ENCODE results near the gene SFMBT2.

The SFMBT2 gene

DNA sequence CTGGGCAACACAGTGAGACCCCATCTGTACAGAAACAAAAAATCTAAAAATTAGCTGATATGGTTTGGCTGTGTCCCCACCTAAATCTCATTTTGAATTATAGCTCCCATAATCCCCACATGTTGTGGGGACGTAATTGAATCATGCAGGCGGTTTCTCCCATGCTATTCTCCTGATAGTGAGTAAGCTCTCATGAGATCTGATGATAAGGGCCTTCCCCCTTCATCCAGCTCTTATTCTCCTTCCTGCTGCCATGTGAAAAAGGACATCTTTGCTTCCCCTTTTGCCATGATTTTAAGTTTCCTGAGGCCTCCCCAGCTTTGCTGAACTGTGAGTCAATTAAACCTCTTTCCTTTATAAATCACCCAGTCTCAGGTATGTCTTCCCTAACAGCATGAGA is 136.5 kb downstream of the SFMBT2 start:
- no peaks in the 10 kb centered on the region for H3K27me3 ChIP-seq (ENCODE audit: low read depth, low read length)
- H3K9me3 ChIP-seq (ENCODE audit: control insufficient read depth in 1 of 2, low read length in 2 of 2): no peaks in the 10 kb centered on the region
- no peak overlapping the region for H3K4me3 ChIP-seq (ENCODE audit: low read depth in 1 of 2, low read length in 2 of 2)
- peaks cover 0 to 9% of the 10 kb centered on the region in 2 donors for H3K4me1 ChIP-seq (ENCODE audit: control insufficient read depth in 1 of 2, insufficient read depth in 2 of 2, low read length in 2 of 2)
- H3K27ac ChIP-seq (ENCODE audit: low read length): no peak overlapping the region
- H3K36me3 ChIP-seq (ENCODE audit: control insufficient read depth in 1 of 2, insufficient read depth in 2 of 2, low read length in 2 of 2): no peaks in the 10 kb centered on the region

GRCh38 chr10:7272008-7272407 is 138.8 kb downstream of the SFMBT2 start:
- Histone ChIP-seq H3K4me3 (ENCODE audit: low read depth in 1 of 2, low read length in 2 of 2) (no peak overlapping the region), H3K36me3 (ENCODE audit: control insufficient read depth in 1 of 2, insufficient read depth in 2 of 2, low read length in 2 of 2) (no peaks in the 10 kb centered on the region), H3K4me1 (ENCODE audit: control insufficient read depth in 1 of 2, insufficient read depth in 2 of 2, low read length in 2 of 2) (peaks cover 0 to 10% of the 10 kb centered on the region in 2 donors), H3K27me3 (ENCODE audit: low read depth, low read length) (no peaks in the 10 kb centered on the region), H3K27ac (ENCODE audit: low read length) (no peak overlapping the region), H3K9me3 (ENCODE audit: control insufficient read depth in 1 of 2, low read length in 2 of 2) (no peaks in the 10 kb centered on the region)

DNA sequence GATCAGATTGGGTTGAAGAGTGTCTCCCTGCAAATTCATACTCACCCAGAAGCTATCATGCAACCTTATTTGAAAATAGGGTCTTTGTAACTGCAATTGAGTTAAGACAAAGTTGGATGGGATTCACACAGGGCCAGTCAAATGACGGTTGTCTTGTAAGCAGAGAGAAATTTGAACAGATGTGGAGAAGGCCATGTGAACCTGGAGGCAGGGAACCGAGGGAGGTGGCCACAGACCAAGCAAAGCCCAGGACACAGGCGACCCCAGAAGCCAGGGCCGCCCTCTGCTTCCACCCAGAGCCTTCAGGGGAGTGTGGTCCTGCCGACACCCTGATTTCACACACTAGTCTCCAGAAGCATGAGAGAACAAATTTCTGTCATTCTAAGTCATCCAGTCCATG is 140.8 kb downstream of the SFMBT2 start:
- Histone ChIP-seq H3K4me1 (ENCODE audit: control insufficient read depth in 1 of 2, insufficient read depth in 2 of 2, low read length in 2 of 2) (peaks cover 0 to 10% of the 10 kb centered on the region in 2 donors), H3K9me3 (ENCODE audit: control insufficient read depth in 1 of 2, low read length in 2 of 2) (no peaks in the 10 kb centered on the region), H3K27ac (ENCODE audit: low read length) (no peak overlapping the region), H3K4me3 (ENCODE audit: low read depth in 1 of 2, low read length in 2 of 2) (no peak overlapping the region), H3K27me3 (ENCODE audit: low read depth, low read length) (no peaks in the 10 kb centered on the region), H3K36me3 (ENCODE audit: control insufficient read depth in 1 of 2, insufficient read depth in 2 of 2, low read length in 2 of 2) (no peaks in the 10 kb centered on the region)

DNA sequence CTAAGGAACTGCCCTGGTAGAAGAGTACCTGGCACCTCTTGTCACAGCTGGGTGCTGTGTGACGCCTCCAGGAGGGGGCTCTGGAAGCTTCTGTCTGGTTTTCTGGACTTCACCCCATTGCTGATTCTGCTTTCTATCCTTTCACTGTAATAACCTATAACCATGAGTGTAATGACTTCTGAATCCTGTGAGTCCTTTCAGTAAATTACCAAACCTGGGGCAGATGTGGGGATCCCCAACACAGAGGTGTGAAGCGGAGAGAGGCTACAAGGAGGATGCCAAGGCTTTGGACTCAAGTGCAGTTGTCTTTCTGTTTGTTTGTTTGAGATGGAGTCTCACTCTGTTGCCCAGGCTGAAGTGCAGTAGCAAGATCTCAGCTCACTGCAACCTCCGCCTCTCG is 143.7 kb downstream of the SFMBT2 start:
- no peak overlapping the region for H3K4me3 ChIP-seq (ENCODE audit: low read depth in 1 of 2, low read length in 2 of 2)
- peaks cover 0 to 10% of the 10 kb centered on the region in 2 donors for H3K4me1 ChIP-seq (ENCODE audit: control insufficient read depth in 1 of 2, insufficient read depth in 2 of 2, low read length in 2 of 2)
- no peaks in the 10 kb centered on the region for H3K9me3 ChIP-seq (ENCODE audit: control insufficient read depth in 1 of 2, low read length in 2 of 2)
- H3K27me3 ChIP-seq (ENCODE audit: low read depth, low read length): no peaks in the 10 kb centered on the region
- no peak overlapping the region for H3K27ac ChIP-seq (ENCODE audit: low read length)
- H3K36me3 ChIP-seq (ENCODE audit: control insufficient read depth in 1 of 2, insufficient read depth in 2 of 2, low read length in 2 of 2): no peaks in the 10 kb centered on the region

- Histone ChIP-seq H3K4me3 (ENCODE audit: low read depth in 1 of 2, low read length in 2 of 2) (no peak overlapping the region), H3K36me3 (ENCODE audit: control insufficient read depth in 1 of 2, insufficient read depth in 2 of 2, low read length in 2 of 2) (no peaks in the 10 kb centered on the region), H3K27ac (ENCODE audit: low read length) (no peak overlapping the region), H3K4me1 (ENCODE audit: control insufficient read depth in 1 of 2, insufficient read depth in 2 of 2, low read length in 2 of 2) (peaks cover 0 to 10% of the 10 kb centered on the region in 2 donors), H3K9me3 (ENCODE audit: control insufficient read depth in 1 of 2, low read length in 2 of 2) (no peaks in the 10 kb centered on the region), H3K27me3 (ENCODE audit: low read depth, low read length) (no peaks in the 10 kb centered on the region)
Measured at GRCh38 chr10:7265396-7266123, 145.3 kb downstream of the SFMBT2 start.

GRCh38 chr10:7264313-7264756 is 146.5 kb downstream of the SFMBT2 start:
- Histone ChIP-seq H3K27me3 (ENCODE audit: low read depth, low read length) (no peaks in the 10 kb centered on the region), H3K4me3 (ENCODE audit: low read depth in 1 of 2, low read length in 2 of 2) (no peak overlapping the region), H3K36me3 (ENCODE audit: control insufficient read depth in 1 of 2, insufficient read depth in 2 of 2, low read length in 2 of 2) (no peaks in the 10 kb centered on the region), H3K27ac (ENCODE audit: low read length) (no peak overlapping the region), H3K4me1 (ENCODE audit: control insufficient read depth in 1 of 2, insufficient read depth in 2 of 2, low read length in 2 of 2) (peaks cover 0 to 8% of the 10 kb centered on the region in 2 donors), H3K9me3 (ENCODE audit: control insufficient read depth in 1 of 2, low read length in 2 of 2) (no peaks in the 10 kb centered on the region)

DNA sequence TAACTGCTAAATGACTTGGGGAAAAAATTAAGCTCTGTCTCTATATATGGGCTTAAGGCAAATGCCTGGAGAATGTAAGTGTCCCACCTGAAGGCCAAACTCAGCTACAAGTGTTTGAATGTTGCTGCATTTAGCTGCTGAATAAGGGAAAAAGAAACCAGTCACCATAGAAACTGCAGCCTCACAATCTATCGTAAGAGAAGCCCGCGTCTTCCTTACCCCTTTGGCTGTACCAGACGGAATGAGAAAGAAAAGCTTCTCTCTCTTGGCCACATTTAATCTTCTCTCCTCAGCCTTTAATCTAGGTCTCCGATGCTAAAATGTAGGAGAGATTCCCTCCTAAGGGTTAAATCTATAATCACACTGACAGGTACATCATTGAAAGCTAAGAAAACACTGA is 147.2 kb downstream of the SFMBT2 start:
- Histone ChIP-seq H3K4me3 (ENCODE audit: low read depth in 1 of 2, low read length in 2 of 2) (no peak overlapping the region), H3K27ac (ENCODE audit: low read length) (no peak overlapping the region), H3K9me3 (ENCODE audit: control insufficient read depth in 1 of 2, low read length in 2 of 2) (no peaks in the 10 kb centered on the region), H3K4me1 (ENCODE audit: control insufficient read depth in 1 of 2, insufficient read depth in 2 of 2, low read length in 2 of 2) (peaks cover 0 to 7% of the 10 kb centered on the region in 2 donors), H3K27me3 (ENCODE audit: low read depth, low read length) (no peaks in the 10 kb centered on the region), H3K36me3 (ENCODE audit: control insufficient read depth in 1 of 2, insufficient read depth in 2 of 2, low read length in 2 of 2) (no peaks in the 10 kb centered on the region)

DNA sequence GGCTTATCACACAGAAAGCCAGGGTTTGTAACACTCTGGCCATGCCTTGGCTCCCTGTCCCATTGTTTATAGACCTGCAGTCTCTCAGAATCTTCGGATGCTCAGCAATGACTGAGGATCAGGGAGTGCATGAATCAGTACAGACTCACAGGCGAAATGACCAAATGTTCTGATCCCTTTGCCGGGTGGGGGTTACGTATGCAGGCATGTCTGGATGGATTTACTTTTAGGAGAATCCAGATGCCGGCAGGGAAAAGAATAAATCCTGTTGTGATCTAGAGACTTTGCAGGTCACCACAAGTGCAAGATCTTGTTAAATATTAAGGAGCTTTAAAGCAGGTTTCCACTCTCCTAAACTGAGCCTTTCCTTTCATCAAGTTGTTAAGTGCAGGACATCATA is 149.5 kb downstream of the SFMBT2 start:
- Histone ChIP-seq H3K27ac (ENCODE audit: low read length) (no peak overlapping the region), H3K4me3 (ENCODE audit: low read depth in 1 of 2, low read length in 2 of 2) (no peak overlapping the region), H3K27me3 (ENCODE audit: low read depth, low read length) (no peaks in the 10 kb centered on the region), H3K4me1 (ENCODE audit: control insufficient read depth in 1 of 2, insufficient read depth in 2 of 2, low read length in 2 of 2) (peaks cover 0 to 7% of the 10 kb centered on the region in 2 donors), H3K9me3 (ENCODE audit: control insufficient read depth in 1 of 2, low read length in 2 of 2) (no peaks in the 10 kb centered on the region), H3K36me3 (ENCODE audit: control insufficient read depth in 1 of 2, insufficient read depth in 2 of 2, low read length in 2 of 2) (no peaks in the 10 kb centered on the region)

DNA sequence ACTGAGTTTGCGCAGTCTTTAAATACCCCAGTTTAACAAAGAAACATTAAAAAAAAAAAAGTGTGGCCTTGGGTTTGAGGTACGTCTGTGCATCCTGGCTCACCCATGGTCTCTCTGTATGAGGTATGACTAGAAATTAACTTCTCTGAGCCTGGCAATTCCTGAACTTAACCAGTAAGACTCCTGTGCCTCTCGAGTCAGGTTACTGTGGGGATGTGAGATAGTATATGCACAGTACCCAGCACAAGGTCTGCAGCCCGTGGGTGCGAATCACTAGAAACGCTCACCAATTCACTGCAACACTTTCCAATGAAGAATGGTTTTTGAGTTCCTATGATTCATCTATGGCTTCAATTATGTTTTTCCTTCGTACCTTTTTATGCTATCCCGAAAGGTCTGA is 149.9 kb downstream of the SFMBT2 start:
- Histone ChIP-seq H3K36me3 (ENCODE audit: control insufficient read depth in 1 of 2, insufficient read depth in 2 of 2, low read length in 2 of 2) (no peaks in the 10 kb centered on the region), H3K4me3 (ENCODE audit: low read depth in 1 of 2, low read length in 2 of 2) (no peak overlapping the region), H3K4me1 (ENCODE audit: control insufficient read depth in 1 of 2, insufficient read depth in 2 of 2, low read length in 2 of 2) (peaks cover 0 to 7% of the 10 kb centered on the region in 2 donors)

GRCh38 chr10:7260412-7260900 is 150.4 kb downstream of the SFMBT2 start:
- Histone ChIP-seq H3K27ac (ENCODE audit: low read length) (no peak overlapping the region), H3K4me1 (ENCODE audit: control insufficient read depth in 1 of 2, insufficient read depth in 2 of 2, low read length in 2 of 2) (peaks cover 0 to 7% of the 10 kb centered on the region in 2 donors), H3K27me3 (ENCODE audit: low read depth, low read length) (no peaks in the 10 kb centered on the region), H3K9me3 (ENCODE audit: control insufficient read depth in 1 of 2, low read length in 2 of 2) (no peaks in the 10 kb centered on the region), H3K4me3 (ENCODE audit: low read depth in 1 of 2, low read length in 2 of 2) (no peak overlapping the region), H3K36me3 (ENCODE audit: control insufficient read depth in 1 of 2, insufficient read depth in 2 of 2, low read length in 2 of 2) (no peaks in the 10 kb centered on the region)

More for the DNA sequence above, 149.9 kb downstream of the SFMBT2 start:
- no peaks in the 10 kb centered on the region for H3K9me3 ChIP-seq (ENCODE audit: control insufficient read depth in 1 of 2, low read length in 2 of 2)
- no peaks in the 10 kb centered on the region for H3K27me3 ChIP-seq (ENCODE audit: low read depth, low read length)
- no peak overlapping the region for H3K27ac ChIP-seq (ENCODE audit: low read length)

DNA sequence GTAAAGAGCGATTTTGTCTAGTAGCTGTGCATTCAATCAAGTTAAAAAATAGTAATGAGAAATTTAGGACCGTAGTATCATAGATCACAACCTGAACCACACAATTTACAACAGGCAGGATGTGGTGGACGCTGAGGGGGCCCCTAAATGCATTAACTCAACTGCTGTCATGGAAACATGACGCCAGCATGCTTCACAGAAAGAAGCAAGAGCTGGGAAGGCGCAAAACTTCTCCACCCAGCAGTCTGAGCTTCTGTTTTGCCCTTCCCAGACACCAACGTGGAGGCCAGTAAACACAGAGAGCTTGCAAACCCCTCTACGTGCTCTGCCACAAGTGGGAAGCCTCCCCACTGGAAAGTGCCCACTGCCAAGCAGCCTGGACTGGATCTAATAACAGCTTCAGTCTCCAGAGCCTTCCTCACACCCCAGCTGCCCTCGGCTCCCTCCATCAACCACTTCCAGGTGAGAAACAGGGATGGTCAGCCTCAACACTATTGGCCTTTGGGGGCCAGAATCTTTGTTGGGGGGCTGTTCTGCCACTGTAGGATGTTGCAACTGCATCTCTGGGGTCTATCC is 151.8 kb downstream of the SFMBT2 start:
- no peak overlapping the region for H3K27ac ChIP-seq (ENCODE audit: low read length)
- H3K36me3 ChIP-seq (ENCODE audit: control insufficient read depth in 1 of 2, insufficient read depth in 2 of 2, low read length in 2 of 2): no peaks in the 10 kb centered on the region
- no peak overlapping the region for H3K4me3 ChIP-seq (ENCODE audit: low read depth in 1 of 2, low read length in 2 of 2)
- H3K4me1 ChIP-seq (ENCODE audit: control insufficient read depth in 1 of 2, insufficient read depth in 2 of 2, low read length in 2 of 2): peaks cover 0 to 7% of the 10 kb centered on the region in 2 donors
- H3K27me3 ChIP-seq (ENCODE audit: low read depth, low read length): no peaks in the 10 kb centered on the region
- no peaks in the 10 kb centered on the region for H3K9me3 ChIP-seq (ENCODE audit: control insufficient read depth in 1 of 2, low read length in 2 of 2)

Measured in muscle layer of duodenum (tissue), 2 donors.